RWPE1 (cell line): Measurements from ENCODE around the gene CELF6.

Experiments used
- CTCF ChIA-PET: fragments of 350-600 bp; sonication (Branson Sonifier 250); formaldehyde crosslinking; extraction: SDS; loops from one replicate; lab custom pipeline; 2021; lab: Yijun Ruan, JAX
- POLR2A ChIA-PET: fragments of 400-600 bp; formaldehyde crosslinking; extraction: SDS; loops from one replicate; lab custom pipeline; 2020; ENCODE audit warnings: antibody characterized with exemption; ENCODE audit not compliant: low non-redundant PET; lab: Yijun Ruan, JAX
- DNase-seq: peaks from one replicate; pipeline ENCODE4 v3.0.0; 2012; ENCODE audit warnings: low spot score
- H3K27ac ChIP-seq: fragments of 450-650 bp; 2 replicates; pipeline ENCODE4 v1.5.1; 2017
- TF ChIP-seq, protein P1 (sequence below): fragments of 450-650 bp; conservative IDR thresholded peaks from 2 replicates; pipeline ENCODE4 v1.5.1; 2017; ENCODE audit warnings: low read depth, mild to moderate bottlenecking

CELF6 gene

DNA sequence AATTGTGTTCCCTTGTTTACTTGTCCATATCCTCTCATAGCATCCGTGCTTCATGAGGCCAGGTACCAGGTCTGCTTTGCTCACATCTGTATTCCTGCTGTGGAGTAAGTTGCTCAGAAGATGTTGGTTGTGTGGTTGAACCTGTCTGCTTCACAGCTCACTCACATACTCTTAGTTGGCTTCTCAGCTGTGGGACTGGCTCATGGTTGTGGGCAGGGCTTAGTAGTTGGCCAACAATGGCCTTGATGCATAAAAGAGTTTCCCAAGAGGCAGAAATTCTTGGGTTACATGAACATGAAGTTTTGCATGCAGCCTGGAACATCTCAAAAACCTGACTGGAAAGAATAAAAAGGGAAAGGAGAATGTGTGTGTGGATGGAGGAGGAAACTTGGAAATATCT lies 17.0 kb downstream of the CELF6 start:
- CTCF ChIA-PET, result no interaction called here
- TF ChIP-seq, protein P1, sequence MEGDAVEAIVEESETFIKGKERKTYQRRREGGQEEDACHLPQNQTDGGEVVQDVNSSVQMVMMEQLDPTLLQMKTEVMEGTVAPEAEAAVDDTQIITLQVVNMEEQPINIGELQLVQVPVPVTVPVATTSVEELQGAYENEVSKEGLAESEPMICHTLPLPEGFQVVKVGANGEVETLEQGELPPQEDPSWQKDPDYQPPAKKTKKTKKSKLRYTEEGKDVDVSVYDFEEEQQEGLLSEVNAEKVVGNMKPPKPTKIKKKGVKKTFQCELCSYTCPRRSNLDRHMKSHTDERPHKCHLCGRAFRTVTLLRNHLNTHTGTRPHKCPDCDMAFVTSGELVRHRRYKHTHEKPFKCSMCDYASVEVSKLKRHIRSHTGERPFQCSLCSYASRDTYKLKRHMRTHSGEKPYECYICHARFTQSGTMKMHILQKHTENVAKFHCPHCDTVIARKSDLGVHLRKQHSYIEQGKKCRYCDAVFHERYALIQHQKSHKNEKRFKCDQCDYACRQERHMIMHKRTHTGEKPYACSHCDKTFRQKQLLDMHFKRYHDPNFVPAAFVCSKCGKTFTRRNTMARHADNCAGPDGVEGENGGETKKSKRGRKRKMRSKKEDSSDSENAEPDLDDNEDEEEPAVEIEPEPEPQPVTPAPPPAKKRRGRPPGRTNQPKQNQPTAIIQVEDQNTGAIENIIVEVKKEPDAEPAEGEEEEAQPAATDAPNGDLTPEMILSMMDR, result no peak
- POLR2A ChIA-PET, result no interaction called here

DNA sequence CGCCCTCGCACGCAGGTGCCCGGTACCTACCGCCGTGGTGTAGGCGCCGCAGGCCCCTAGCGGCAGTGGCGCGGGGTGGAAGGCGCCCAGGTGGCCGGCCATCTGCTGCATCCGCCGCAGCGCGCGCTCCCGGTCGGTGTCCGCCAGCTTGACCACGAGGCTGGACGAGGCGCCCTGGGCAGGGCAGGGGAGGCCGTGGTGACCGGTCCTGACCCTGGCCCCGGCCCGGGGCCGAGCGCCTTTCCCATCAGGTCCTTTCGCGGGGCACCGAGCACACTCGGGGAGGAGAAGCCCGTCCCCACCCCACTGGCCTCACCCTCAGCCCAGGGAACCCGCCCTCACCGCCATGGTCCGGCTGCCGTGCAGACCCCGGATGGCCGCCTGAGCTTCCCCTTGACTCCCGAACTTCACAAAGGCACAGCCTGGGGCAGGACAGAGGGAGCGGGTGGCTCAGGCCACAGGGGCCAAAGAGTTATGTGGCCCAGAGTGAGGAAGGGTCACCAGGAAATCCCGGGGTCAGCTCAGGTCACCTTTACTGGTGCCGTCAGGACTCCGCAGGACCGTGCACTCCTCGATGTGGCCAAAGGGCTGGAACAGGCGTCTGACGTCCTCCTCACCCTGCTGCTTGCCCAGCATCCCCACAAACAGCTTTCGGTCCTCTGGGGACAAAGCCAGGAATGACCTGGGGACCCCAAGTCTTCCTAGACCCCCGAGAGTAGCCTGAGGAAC lies 30.2 kb downstream of the CELF6 start:
- no peak for DNase-seq
- TF ChIP-seq, protein P1, result no peak
- no peak overlapping the region for H3K27ac ChIP-seq
- CTCF ChIA-PET, result no interaction called here
- POLR2A ChIA-PET, result no interaction called here

More for the DNA sequence above, 17.0 kb downstream of the CELF6 start:
- no peak overlapping the region for H3K27ac ChIP-seq
- no peak for DNase-seq

DNA sequence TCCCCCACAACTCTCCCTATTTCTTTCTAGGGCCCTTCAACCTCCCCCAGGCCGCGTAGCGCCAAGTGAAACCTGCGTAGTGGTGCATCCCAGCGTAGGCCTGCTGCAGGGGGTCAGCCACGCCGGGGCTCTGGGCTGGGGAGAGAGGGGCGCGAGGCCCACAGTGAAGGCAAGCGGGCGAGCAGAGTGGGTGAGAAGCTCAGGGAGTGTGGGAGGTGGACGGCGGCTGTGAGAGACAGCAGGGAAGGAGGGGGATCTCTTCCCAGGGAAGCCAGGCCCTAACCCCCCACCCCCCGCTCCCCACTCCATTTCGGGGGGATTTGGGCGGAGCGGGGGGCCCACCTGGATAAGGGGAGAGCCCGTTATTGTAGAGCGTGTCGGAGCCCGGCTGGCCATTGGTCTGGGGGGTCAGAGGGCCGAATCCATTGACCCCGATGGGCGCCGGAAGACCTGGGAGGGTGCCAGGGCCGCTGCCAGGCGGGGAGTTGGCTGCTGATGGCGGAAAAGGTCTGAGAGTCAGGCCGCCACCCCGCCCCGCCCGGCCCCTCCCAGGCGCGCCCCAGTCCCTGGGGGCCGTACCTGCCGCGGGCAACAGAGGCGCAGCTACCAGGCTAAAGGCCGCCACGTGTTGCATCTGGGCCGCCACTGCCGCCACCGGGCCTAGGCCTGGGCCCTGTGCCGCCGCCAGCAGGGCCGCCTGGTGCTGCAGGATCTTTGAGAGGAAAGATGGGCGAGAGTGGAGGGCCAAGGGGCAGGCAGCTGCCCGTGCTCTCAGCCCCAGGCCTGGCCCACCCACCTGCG lies 31.0 kb downstream of the CELF6 start:
- POLR2A ChIA-PET, result no interaction called here
- TF ChIP-seq, protein P1, result no peak
- no peak overlapping the region for H3K27ac ChIP-seq
- CTCF ChIA-PET, result no interaction called here
- no peak for DNase-seq

DNA sequence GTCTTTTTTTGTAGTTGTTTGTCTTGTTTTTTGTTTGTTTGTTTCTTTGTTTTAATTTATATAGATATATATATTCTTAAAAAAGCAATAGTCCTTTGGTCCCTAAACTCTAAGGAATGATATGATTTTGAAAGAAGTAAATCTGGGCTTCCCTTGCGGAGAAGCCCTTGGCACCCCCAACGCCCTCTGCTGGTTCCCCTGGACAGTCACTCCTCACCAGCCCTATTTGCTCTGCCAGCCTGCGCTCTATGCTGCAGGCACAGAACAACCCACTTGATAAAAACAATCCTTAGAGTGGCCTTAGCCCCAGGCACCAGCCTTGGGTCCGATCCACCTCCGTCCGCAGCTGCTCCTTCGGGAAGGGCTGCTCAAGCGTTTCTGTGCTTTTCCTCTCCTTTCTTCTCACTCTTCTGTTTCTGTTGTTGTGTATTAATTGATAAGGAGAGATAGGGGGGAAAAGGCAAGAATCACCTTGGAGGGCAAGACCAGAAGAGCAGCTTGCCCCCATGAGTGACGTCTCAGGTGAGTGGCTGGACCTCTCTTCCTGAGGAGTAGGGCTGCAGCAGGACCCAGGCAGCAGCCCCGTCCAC lies 33.9 kb downstream of the CELF6 start:
- ChIA-PET CTCF (interaction anchor here (0.8 to 1.1 kb wide), 2 partner anchors 11 to 78 kb away, joined by 3 to 5 read pairs; no protein-coding TSS in a partner anchor), POLR2A (interaction anchor here (0.5 kb wide), 1 partner anchor 185 kb away, joined by 3 read pairs; no protein-coding TSS in a partner anchor)
- TF ChIP-seq, protein P1, result no peak; the same call in 1 of the 2 replicates
- H3K27ac ChIP-seq, result no peak overlapping the region
- DNase-seq, result peak; percentile 27

DNA sequence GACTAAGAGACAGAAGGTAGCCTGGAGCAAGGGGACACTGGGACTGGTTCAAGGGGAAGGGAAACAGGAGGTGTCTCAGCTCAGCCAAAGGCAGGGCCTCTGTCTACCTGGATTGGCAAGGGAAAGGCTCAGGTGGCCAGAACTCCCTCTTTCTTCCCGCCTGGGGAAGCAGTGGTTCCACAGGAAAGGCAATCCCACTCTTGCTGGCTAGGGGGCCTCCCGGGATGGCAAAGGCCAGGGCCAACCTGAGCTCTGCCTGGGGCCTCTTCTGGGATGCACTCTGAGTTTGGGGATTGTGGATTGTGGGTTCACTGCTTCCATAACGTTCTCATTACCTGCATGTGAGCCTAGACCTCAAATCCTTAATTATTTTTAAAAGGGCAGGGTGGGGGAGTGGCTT lies 34.6 kb downstream of the CELF6 start:
- ChIA-PET CTCF (interaction anchor here (1.1 kb wide), 1 partner anchor 11 kb away, joined by 5 read pairs; no protein-coding TSS in a partner anchor), POLR2A (no interaction called here)
- TF ChIP-seq, protein P1, result no peak
- H3K27ac ChIP-seq, result no peak overlapping the region
- no peak for DNase-seq

DNA sequence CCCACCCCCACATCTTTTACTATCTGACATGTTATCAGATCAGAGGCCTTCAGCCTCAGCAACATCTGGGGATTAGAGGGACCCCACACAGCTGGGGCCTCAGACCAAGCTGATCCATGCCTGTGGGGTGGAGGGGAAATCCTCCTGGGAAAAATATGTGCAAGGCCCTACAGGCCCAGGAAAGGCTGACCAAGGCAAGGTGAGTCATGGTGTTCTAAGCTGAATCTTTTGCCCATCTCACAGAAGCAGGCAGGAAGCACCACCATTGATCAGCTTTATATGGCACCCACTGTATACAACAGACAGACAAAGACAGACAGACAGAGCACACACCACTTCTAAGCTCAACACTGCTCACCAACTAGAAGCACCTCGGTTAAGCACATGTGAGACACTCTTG lies 35.2 kb downstream of the CELF6 start:
- peak; percentile 29 for DNase-seq
- TF ChIP-seq, protein P1, result no peak
- CTCF ChIA-PET, result interaction anchor here (1.1 kb wide), 1 partner anchor 10 kb away, joined by 5 read pairs; no protein-coding TSS in a partner anchor
- POLR2A ChIA-PET, result no interaction called here
- no peak overlapping the region for H3K27ac ChIP-seq
